NCI-H1694 (cell line): ENCODE measurements around the gene CSF2.
A peak's percentile ranks its signal among the peaks of the same experiment; 100 is the strongest.
"Not testable (repeated sequence)": the region's sequence is repeated elsewhere in the genome, so short reads cannot be mapped to it uniquely, and the experiment has no call there.

Source experiments
- DNase-seq: peaks from one replicate; lab custom pipeline; 2025; lab: John Stamatoyannopoulos, UW

The CSF2 gene

DNA sequence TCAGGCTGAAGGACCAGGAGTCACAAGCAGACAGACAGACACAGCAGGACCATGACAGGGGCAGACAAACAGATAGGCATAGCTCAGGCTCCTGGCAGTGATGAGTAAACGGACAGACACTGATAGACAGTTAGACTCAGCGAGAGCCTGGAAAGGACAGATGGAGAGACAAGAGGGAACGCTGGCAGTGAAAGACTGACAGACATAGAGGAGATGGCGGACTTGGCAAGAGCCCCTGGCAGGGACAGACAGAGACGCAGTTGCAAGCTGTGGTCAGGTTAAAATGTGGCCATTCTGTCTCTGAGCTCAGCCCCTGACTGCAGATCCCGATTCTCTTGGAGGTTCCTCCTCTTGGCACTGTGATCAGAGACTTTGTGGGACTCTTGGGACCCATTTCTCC lies 13.6 kb downstream of the CSF2 start:
- no peak for DNase-seq

DNA sequence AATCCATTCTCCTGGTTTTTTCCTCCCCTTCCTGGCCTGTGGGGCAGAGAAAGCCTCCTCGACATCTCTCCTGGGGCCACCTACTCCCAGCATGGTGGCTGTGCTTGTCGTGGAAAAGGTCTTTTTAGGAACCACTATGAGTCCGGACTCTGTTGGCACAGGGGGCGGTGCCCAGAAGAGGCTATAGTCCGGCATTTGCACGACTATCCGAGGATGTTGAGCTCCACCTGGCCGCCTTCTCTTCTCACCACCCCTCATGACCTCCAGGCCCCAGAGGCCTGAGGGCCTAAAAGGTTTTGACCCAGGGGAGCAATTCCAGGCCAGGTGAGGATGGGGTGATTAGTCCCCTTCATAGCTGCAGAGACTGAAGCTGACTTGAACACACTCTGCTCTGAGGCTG lies 14.1 kb downstream of the CSF2 start:
- no peak for DNase-seq

DNA sequence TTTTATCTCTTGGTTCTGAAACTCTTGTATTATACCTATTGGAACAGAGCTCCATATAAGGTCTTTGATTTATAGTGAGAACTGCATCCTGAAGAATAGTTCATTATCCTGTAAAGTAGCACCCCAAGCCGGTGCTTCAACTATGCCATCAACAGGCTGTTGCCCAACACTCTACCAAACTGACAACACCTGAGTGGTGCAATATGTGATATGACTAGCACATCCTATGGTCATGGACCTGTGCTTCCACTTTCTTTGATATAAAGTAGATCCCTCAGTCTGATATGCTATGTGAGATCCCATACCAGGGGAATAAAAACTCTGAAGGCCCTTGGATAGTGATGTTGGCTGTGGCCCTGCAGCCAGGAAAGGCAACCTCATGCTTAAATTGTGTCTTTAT lies 15.8 kb downstream of the CSF2 start:
- no peak for DNase-seq

DNA sequence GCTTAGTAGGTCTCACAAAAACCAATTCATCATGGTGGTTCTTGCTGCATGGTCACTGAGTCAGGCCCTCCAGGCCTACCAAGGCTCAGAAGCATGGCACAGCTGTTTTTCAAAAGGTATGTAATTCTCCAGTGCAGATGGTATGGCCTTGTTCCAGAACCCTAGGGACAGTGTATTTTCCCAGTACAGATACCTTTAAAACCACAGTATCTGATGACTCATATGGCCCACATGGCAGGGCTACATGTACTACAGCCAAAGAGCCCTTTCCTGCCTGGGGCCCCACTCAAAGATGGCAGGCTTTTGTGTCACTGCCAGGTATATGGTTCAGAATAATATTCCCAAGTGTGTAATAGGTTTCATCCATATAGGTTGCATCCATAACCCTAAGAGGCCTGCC lies 16.5 kb downstream of the CSF2 start:
- peak; percentile 53 for DNase-seq

DNA sequence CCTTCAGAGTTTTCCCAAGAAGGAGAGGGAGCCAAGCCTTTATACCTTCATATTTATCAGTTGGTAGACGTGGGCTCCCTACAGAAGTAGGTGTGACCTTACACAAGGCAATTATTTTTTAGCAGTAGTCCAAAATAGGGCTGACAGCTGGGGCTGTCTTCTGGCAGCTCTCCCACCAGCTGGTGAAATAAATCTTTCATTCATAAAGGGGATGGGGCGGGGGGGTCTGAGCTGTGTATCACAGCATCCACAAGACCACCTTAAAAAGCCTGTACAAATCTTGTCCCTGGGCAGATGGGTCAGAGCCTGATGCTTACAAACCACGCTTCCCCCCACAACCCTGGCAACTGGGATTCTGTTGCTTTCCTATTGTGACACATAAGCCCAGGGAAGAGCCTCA lies 19.7 kb downstream of the CSF2 start:
- DNase-seq = peak; percentile 90

DNA sequence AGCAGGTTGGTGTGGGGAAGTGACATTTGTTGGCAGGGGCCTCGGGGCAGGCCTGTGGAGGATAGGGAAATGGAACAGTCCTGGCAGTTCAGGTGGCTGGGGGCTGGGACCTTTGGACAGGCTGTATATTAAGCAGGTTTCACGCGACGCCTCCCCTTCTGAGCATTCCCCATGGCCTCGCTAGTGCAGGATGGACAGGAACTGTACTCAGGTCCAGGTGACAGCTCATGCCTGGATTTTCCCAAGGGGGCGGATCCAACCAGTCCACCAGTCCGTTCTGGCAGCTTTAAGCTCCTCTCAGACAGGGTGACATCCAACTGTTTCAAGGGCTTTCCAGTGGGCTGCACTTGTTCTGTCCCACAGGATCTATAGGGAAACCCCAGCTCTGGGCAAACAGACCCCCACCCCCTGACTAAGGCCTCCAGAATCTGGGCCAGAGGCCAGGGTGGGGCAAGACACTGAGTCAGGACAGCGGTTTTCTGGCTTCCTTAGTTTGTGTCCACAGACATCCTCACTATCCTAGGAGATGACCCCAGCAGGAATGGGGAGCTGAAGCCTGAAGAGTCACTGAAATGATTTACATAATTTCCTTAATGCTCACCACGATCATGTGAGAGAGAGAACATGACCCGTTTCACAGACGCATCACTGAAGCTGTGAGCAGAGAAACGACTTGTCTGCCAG lies 20.9 kb downstream of the CSF2 start:
- no peak for DNase-seq

DNA sequence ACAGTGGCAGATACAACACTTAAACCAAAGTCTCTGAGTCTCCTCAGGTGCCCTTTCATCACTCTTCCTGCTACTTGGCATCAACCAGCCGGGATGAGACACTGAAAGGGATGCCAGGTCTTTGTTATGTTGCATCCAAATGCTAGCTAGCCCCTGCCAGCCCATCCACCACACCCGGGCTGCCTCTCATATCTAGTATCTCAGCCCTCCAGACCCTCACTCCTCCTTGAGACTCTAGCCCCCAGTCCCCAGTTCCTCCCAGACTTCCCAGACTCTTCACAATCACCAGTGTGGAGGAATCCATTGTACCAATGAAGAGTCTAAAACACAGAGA lies 21.5 kb downstream of the CSF2 start:
- DNase-seq = no peak

DNA sequence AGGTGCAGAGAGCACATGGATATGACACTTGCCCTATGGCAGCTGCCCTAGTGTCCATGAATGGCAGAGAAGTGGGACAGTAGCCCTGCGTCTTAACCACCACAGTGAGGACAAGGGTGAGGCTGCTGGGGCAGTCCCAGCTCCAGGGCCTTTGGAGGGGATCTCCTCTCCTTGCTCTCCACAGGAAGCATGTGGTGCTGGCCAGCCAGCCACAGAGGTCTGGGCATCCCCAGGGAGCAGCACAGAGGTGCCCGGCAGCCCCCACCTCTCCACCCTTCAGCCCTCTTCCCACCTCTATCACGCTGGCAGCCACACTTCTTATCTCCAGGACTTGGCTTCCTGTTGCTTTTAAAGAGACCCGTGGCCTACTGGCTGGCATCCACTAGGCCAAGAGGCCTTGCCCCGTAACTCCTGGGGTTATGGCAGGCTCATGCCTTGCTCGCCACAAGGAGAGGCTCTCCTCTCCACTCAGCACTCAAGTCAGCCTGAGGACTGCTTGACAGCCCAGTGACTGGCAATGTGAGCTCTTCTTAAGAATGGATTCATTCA lies 21.9 kb downstream of the CSF2 start:
- DNase-seq = no peak

DNA sequence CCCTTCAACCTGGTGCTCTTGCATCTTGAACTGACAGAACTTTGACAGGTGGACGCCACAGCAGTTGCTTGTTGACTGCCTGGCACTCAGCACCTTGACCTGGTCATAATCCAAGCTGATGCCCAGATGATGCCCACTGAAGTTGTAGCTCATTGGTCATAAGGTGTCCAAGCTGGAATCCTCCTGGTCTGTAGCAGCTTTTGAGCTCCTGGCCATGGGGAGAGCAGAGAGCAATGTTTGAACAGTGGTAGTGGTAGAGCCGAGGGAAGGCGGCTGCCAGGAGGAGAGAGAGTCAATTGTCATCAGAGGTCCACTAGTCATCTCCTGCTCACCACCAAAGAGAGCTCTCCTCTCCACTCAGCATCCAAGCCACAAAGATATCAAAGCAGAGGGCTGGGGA lies 23.3 kb downstream of the CSF2 start:
- DNase-seq = no peak

DNA sequence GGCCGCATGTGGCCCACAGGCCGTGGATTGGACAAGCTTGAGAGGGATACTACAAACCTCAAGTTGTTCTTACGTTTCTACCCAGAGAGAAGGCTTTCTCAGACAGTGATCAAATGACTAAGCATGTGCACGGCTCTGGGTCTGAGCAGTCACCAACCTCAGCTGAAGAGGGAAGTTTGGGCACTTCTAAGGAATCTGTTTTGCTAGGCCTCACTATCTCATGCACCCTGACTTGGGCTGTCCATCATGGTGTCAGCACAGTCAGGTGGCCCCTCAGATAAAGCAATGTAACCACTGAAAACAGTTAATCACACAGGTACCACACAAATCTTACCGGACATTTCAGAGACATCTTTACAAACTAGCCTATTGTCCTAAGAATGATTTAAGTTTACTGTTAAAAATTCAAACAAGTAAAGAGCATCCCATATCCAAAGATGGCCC lies 24.6 kb downstream of the CSF2 start:
- DNase-seq = no peak

DNA sequence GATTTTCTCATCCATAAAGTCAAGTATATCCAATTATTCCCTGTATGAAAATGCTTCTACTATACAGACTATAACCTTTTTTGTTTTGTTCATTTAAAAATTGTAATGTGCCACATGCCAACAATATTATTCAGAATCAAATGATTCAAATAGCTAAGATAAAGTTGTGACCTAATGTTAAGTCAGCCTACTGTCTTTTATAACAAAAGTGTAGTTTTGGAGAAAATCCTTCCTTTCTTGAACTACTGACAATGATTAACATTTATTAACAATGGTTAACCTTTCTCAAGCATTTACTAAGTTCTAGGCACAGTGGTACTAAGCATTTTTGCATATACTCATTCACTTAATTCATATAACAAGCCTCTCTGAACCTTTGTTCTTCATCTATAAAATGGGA lies 25.0 kb downstream of the CSF2 start:
- no peak for DNase-seq

DNA sequence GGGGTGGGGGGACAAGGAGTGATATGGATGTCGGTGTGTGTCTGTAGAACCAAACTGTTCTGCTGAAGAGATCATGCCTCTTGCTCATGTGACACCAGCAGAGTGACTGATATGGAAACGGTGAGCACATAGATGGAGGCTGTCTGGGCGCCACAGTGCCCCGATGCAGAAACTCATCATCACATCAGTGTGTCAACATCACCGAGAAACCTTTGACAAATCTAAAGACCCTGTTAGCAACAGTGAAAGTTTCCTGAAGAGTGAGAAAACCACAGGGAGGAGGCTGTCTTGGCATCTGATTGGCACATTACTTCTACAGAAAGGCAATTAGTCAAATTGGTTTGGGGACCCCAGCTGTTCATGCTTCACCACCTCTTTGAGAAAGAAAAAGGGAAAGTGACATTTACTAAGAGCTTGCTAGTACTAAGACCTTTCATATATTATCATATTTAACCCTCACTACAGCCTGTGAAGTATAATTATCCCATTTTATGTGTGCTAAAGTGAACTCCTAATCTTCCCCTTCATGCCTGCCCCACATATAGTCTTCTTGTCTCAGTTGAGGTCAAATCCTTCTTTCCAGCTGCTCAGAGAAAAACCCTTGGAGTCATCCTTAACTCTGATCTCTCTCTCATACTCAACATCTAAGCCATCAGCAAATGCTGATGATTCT lies 25.6 kb downstream of the CSF2 start:
- no peak for DNase-seq

DNA sequence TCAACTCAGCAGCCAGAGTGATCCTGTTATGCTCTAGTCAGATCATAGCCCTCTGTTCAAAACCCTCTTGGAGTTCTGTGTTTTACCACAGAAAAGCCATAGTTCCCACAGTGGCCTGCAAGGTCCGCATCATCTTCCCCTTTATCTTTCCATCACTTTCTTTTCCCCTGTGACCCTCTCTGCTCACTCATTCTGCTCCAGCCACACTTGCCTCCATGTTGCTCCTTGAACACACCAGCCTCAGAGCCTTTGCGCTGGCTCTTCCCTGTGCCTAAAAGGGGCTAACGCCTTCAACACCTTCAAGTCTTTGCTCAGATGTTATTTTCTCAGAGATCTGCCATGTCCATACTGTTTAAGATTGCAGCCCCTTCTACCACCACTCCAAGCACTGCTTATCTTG lies 26.3 kb downstream of the CSF2 start:
- no peak for DNase-seq

DNA sequence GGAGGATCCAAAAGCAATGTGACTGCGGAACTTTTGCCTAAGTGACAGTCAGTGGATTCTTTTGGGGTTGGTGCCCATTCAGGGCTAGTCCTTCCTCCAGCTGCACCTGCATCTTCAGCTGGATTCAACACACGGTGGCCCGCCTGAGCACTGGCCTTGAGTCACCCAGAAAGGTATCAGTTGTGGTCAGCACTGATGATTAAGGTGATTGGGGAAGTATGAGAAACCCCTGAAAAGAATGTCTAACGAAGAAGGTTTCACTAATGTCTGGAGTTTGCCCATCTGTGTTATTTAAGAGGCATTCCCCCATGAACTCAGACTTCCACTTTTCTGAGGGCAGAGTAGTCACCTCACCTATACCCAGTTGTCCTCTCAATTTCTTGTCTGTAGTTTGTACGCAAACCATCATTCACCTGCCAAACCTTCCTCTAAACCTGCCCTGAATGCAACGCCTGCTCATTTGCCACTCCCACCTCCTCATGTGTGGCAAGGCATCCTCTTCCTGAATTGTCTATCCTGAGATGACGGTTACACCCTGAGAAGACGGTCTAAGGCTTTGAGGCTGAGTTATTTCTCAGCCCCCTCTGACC lies 27.2 kb downstream of the CSF2 start:
- no peak for DNase-seq

DNA sequence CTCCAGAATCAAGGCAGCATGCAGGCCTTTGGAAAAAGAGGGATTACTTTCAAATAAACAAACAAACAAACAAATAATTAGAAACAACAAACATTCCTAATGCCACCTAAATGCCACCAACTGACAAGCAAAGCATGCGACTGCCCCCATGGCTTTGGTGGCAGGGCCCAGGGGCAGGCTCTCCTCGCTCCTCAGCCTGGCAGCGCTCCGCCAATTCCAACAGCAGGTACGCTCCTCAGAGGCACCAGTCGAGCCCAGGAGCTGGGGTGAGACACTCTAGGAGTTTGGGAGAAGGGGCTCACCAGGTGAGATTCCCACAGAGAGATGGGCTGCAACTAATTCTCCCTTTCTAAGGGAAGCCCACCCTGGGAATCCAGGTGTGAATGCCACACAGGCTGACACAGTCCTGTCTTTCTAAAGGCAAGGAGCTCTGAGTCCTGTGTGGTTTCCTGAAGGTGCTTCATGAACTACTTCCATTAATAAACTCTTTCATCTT lies 27.8 kb downstream of the CSF2 start:
- DNase-seq = no peak

DNA sequence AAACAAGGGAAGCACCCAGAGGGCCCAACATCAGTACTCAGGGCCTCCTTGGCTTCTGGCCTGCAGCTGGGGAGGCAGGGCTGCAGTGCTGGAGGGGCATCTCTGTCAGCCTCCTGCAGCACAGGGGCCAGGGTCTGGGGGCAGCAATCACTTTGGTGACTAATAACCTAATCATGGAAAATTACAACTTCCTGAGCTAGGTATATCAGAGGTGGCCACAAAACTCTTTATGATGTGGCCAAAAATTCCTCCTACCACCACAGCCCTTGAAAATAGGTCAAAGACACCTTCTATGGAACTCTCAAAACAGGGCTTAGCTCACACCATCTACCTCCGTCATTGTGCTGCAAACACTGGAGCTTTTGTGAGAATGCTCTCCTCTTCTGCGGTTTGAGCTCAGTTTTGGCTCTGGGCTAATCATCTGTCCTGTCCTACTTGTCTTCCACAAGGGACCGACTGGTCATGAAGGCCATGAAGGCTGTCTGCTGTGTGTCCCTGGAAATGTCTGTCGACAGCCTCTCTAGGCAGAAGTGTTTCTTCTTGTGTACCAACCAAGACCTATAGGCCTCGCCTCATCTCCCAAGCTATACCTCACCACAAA lies 28.6 kb downstream of the CSF2 start:
- no peak for DNase-seq

DNA sequence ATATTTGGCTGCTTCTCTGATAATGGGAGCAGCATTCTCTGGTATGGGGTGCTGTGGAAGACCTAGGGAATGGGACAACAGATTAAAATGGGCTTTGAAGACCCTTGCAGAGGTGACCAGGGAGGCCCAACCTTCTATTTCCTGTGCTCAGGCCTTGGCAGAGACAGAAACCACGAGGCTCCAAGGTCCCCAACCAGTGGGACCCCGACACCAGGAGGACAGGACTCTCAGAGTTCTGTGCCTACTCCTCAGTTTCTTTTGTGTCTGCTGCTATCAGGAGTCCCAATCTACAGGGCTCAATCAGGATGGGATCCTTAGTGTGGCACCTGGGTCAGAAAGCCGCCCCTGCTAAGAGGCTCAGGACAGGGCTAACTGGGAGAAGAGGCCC lies 29.3 kb downstream of the CSF2 start:
- no peak for DNase-seq

DNA sequence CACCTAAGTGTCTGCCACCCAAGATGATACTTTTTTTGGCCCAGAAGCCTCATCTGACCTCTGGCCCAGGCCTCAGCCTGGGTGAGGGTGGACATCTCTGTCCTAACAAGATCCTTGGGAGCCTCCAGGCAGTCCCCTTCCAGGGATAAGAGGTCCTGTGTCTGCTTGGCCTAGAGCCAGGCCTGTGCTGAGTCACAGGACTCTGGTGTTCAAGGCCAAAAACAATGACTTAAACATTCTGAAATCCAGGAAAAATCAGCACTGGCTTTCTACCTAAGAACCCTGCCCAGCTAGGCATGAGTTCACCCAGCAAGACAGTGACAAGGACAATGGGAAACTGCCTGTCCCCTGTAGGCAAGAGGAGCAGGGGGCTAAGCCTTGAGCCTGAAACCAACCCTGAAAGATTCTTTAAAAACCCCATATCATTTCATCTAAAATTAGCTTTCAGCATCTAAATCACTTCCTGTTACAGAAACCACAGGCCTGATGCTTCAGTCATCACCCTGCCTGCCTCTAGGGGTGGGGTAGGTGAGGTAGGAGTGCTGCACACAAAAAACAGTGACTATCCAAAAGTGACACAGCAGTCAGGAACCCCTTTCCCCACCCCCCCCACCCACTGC lies 29.9 kb downstream of the CSF2 start:
- DNase-seq = no peak

DNA sequence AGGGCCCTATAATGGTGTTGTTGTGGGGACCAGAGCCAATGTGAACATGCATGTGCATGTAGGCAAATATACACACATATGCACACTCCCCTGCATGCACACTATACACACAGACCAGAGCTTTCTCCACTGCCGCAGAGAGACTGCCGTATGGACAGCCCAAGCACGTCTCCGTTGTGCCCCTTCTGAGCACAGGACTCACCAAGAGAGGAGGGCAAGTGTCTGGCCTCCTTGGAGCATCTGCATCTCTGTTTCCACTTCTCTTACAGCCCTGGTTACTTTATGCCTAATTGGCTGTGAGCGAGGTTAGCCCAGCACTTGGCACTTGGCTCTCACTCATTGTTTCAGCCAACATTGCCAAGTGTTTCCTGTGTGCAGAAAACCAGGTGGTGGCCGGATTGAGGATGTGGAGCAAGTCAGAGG lies 30.4 kb downstream of the CSF2 start:
- DNase-seq = no peak

DNA sequence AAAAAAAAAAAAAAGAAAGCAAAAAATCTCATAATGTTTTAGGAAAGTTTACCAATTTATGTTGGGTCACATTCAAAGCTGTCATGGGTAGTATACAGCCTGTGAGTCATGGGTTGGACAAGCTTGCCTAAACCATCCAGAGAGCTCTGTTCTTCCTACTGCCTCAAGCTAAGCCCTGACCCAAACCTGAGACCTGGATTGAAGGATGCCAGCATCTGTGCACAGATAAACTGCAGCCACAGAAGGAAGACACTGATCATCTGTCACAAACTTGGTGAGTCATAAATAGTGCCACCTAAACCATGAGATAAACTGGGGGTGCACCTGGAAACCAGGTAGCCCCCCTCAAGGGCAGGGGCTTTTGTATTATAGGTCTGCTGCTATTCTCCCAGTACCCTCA lies 31.0 kb downstream of the CSF2 start:
- no peak for DNase-seq

DNA sequence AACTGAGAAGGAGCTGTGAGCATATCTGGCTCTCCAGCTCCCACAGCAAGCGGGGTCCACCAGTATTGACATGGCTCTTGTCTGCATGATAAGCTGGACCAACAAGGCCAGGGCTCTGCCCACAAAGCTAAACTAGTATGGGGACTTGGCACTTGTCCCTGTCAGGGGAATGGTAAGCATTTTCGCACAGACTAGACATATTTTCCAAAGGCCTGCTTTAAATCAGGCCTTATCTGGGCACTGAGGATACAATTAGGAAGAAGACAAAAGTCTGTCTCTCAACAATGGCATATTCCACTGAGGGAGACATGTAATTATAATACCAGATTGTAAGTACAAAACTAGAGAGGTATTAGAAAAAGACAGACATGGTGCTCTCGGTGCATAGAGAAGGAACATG lies 32.1 kb downstream of the CSF2 start:
- no peak for DNase-seq

DNA sequence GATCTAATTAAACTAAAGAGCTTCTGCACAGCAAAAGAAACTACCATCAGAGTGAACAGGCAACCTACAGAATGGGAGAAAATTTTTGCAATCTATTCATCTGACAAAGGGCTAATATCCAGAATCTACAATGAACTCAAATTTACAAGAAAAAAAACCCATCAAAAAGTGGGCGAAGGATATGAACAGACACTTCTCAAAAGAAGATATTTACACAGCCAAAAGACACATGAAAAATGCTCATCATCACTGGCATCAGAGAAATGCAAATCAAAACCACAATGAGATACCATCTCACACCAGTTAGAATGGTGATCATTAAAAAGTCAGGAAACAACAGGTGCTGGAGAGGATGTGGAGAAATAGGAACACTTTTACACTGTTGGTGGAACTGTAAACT lies 34.9 kb downstream of the CSF2 start:
- not testable (repeated sequence) for DNase-seq
